Ishikawa (cell line): ENCODE results near the gene ZNF74.

Experiments
- CEBPB ChIP-seq: IDR thresholded peaks from 2 replicates; pipeline ENCODE4 v1.6.1; 2012
- CREB1 ChIP-seq: IDR thresholded peaks from 2 replicates; pipeline ENCODE4 v1.6.1; 2012; ENCODE audit warnings: low read depth
- EGR1 ChIP-seq: IDR thresholded peaks from 2 replicates; pipeline ENCODE4 v1.6.1; 2012
- EP300 ChIP-seq: IDR thresholded peaks from 2 replicates; pipeline ENCODE4 v1.6.1; 2012; ENCODE audit warnings: borderline replicate concordance
- FOXM1 ChIP-seq: IDR thresholded peaks from 2 replicates; pipeline ENCODE4 v1.6.1; 2012; ENCODE audit warnings: low read depth, borderline replicate concordance
- NFIC ChIP-seq: IDR thresholded peaks from 2 replicates; pipeline ENCODE4 v1.6.1; 2012
- RAD21 ChIP-seq: IDR thresholded peaks from 2 replicates; pipeline ENCODE4 v1.6.1; 2012; ENCODE audit warnings: low read depth
- TAF1 ChIP-seq: IDR thresholded peaks from 2 replicates; pipeline ENCODE4 v1.6.1; 2012; ENCODE audit warnings: low read depth, mild to moderate bottlenecking
- TCF12 ChIP-seq: IDR thresholded peaks from 2 replicates; pipeline ENCODE4 v1.6.1; 2012; ENCODE audit warnings: low read depth
- TEAD4 ChIP-seq: IDR thresholded peaks from 2 replicates; pipeline ENCODE4 v1.6.1; 2012
- YY1 ChIP-seq: IDR thresholded peaks from 2 replicates; pipeline ENCODE4 v1.6.1; 2012; ENCODE audit warnings: low read depth
- ZBTB7A ChIP-seq: IDR thresholded peaks from 2 replicates; pipeline ENCODE4 v1.6.1; 2012; ENCODE audit warnings: low read depth
- TF ChIP-seq, protein P1 (sequence below): IDR thresholded peaks from 2 replicates; pipeline ENCODE4 v1.6.1; 2012; ENCODE audit warnings: low read depth, mild to moderate bottlenecking
- TF ChIP-seq, protein P2 (sequence below): IDR thresholded peaks from 2 replicates; pipeline ENCODE4 v1.6.1; 2012
- TF ChIP-seq, protein P3 (sequence below): IDR thresholded peaks from 2 replicates; pipeline ENCODE4 v1.6.1; 2012

The ZNF74 gene

DNA sequence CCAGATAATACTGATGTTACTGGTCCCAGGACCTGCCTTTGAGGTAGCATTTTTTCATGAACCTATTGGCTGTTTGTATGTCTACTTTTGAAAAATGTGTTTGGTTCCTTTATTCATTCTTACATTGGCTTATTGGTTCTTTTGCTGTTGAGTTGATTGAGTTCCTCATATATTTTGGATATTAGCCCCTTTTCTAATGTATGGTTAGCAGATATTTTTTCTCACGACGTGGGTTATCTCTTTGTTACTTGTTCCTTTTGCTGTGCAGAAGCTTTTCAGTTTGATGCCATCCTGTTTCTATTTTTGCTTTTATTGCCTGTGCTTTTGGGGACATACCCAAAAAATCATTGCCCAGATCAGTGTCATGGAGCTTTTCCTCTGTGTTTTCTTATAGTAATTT, 9.8 kb upstream of the ZNF74 start:
- TF ChIP-seq TAF1 (no peak), FOXM1 (no peak), CEBPB (no peak), YY1 (no peak), RAD21 (no peak), ZBTB7A (no peak), TEAD4 (no peak), TCF12 (no peak), CREB1 (no peak), NFIC (no peak), EP300 (no peak)
- TF ChIP-seq, protein P1, sequence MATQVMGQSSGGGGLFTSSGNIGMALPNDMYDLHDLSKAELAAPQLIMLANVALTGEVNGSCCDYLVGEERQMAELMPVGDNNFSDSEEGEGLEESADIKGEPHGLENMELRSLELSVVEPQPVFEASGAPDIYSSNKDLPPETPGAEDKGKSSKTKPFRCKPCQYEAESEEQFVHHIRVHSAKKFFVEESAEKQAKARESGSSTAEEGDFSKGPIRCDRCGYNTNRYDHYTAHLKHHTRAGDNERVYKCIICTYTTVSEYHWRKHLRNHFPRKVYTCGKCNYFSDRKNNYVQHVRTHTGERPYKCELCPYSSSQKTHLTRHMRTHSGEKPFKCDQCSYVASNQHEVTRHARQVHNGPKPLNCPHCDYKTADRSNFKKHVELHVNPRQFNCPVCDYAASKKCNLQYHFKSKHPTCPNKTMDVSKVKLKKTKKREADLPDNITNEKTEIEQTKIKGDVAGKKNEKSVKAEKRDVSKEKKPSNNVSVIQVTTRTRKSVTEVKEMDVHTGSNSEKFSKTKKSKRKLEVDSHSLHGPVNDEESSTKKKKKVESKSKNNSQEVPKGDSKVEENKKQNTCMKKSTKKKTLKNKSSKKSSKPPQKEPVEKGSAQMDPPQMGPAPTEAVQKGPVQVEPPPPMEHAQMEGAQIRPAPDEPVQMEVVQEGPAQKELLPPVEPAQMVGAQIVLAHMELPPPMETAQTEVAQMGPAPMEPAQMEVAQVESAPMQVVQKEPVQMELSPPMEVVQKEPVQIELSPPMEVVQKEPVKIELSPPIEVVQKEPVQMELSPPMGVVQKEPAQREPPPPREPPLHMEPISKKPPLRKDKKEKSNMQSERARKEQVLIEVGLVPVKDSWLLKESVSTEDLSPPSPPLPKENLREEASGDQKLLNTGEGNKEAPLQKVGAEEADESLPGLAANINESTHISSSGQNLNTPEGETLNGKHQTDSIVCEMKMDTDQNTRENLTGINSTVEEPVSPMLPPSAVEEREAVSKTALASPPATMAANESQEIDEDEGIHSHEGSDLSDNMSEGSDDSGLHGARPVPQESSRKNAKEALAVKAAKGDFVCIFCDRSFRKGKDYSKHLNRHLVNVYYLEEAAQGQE = no peak

DNA sequence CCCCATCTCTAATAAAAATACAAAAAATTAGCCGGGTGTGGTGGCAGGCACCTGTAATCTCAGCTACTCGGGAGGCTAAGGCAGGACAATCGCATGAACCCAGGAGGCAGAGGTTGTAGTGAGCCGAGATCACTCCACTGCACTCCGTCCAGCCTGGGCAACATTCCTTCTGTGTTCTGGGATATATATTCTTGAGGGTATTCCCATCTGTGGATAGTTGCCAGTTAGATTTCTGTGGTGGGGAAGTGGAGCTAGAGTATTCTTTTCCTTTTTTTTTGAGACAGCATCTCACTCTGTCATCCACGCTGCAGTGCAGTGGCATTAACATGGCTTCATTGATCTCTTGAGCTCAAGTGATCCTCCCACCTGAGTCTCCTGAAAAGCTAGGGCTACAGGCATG, 9.1 kb upstream of the ZNF74 start:
- TF ChIP-seq RAD21 (no peak), TAF1 (no peak), TCF12 (no peak), EGR1 (no peak), TEAD4 (no peak), YY1 (no peak), CREB1 (no peak), CEBPB (no peak), ZBTB7A (no peak), NFIC (no peak), FOXM1 (no peak), EP300 (no peak)
- TF ChIP-seq, protein P1 = no peak
- TF ChIP-seq, protein P2, sequence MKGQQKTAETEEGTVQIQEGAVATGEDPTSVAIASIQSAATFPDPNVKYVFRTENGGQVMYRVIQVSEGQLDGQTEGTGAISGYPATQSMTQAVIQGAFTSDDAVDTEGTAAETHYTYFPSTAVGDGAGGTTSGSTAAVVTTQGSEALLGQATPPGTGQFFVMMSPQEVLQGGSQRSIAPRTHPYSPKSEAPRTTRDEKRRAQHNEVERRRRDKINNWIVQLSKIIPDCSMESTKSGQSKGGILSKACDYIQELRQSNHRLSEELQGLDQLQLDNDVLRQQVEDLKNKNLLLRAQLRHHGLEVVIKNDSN = no peak
- TF ChIP-seq, protein P3, sequence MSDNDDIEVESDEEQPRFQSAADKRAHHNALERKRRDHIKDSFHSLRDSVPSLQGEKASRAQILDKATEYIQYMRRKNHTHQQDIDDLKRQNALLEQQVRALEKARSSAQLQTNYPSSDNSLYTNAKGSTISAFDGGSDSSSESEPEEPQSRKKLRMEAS = no peak

DNA sequence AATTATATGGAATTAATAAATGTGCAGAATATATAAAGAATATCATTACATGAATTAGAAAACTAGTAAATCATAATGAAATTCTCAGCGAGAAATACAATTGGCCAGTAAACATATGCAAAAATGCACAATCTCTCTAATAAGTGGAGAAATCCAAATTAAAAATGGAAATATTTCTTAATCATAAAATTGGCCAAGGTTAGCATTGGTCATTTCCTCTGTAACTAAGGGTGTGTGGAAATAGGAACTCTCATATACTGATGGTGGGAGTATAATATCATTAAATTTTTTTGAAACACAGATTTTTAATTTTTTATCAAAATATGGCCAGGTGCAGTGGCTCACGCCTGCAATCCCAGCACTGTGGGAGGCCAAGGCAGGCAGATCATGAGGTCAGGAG, 7.6 kb upstream of the ZNF74 start:
- TF ChIP-seq EGR1 = no peak
- TF ChIP-seq, protein P1 = no peak
- TF ChIP-seq ZBTB7A = no peak
- TF ChIP-seq YY1 = no peak
- TF ChIP-seq, protein P3 = no peak
- no peak for TF ChIP-seq TAF1
- TF ChIP-seq, protein P2 = no peak
- TF ChIP-seq RAD21 = no peak
- TF ChIP-seq EP300 = no peak
- no peak for TF ChIP-seq CREB1
- no peak for TF ChIP-seq CEBPB
- no peak for TF ChIP-seq TCF12
- no peak for TF ChIP-seq FOXM1
- TF ChIP-seq TEAD4 = no peak
- no peak for TF ChIP-seq NFIC

DNA sequence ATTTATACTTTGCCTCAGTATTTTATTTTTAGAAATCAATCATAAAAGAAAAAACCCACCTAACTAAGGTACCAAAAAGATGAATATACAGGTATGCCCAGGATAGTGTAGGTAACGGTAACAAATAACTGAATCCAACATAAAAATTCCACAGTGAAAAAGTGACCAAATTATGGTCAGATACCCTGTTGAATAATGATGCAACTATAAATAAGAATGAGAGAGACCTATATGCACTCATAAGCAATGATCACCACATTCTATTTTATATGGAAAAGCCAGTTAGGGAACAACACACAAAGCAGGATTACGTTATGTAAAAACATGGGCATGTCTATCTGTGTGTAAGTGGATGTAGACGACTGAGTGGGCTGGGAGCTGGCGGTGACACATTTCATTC, 7.0 kb upstream of the ZNF74 start:
- TF ChIP-seq TEAD4 (no peak), TCF12 (no peak)
- TF ChIP-seq, protein P2 = no peak
